GM19328 (cell line): ENCODE measurements around the gene PRPF40B.
A peak's percentile ranks its signal among the peaks of the same experiment; 100 is the strongest.
"Not testable (repeated sequence)": the region's sequence is repeated elsewhere in the genome, so short reads cannot be mapped to it uniquely, and the experiment has no call there.

Experiments used
- ATAC-seq: cut with Tn5 transposase; IDR thresholded peaks from one replicate; pipeline ENCODE4 v1.9.1; 2021; ENCODE audit warnings: mild to moderate bottlenecking, moderate library complexity; ENCODE audit not compliant: unreplicated experiment

Gene PRPF40B

DNA sequence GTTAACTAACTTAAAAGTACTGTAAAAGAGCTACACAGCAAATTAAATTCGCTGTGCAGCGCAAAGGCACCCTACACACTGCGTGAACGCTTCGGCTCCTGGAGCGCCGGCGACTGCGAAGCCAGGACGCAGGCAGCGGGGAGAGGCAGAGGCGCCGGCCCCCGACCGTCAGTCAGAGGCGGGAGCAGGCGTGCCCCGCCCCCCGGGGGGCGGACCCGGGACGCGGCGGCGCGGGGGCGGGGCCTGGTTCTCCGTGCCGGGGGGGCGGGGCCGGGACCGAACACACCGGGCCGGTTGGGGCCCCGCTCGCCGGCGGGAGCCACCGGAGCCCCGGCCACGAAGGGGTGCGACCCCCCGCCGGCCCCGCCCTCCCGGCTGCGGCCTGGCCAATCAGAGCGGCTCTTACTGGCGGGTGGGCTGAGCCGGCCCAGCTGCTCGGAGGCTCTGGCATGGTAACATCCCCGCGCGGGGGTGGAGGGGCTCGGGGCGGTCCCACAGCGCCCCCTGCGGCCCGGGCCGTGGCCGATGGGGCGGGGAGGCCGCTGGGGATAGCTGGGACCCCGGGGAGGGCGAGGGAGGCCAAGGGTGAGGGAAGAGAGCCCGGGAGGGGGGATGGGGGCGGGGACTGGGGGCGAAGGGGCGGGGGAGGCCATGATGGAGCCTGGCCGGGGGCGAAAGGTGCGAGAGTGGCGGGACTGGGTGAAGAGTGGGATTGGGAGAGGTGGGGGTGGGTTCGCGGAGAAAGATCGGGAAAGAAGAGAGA lies at the start of gene PRPF40B:
Gene PRPF40B (plus strand): TSS at position 420 of the 763 bp plus-strand sequence. CDS start 30 bp downstream, at position 450.
- peak; percentile 66 for ATAC-seq

DNA sequence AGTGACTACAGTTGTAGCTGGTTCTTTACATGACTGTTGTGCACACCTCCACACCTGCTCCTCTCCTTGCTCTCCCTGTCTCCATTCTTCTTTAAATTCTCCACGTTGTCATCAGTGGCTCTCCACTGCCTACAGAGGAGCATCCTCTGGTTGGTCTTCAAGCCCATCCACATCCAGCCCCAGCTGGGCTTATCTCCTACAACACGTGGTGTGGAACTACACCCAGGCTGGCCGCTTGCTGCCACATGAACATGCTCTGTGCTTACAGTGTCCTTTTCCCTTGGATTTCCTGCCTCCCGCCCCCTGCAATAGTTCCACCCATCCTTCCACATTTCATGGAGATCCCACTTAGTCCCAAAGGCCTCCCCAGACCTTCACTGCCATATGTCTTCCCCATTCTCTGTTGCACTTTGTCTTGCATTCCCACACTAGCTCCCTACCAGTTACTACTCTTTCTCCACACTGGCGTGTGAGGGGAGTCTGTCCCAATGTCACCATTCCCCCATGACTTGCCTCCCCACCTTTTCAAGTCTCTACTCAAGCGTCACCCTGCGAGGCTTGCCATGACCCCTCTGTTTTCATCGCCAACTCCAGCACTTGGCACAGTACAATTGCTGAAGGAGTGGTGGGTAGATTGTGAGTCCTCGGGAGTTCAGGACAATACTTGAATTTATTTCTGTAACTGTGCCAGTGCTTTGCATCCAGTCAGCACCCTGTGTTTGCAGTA lies 45.6 kb upstream of the PRPF40B start:
- no peak for ATAC-seq

- no peak for ATAC-seq
Observed at GRCh38 chr12:49578471-49579112, 44.8 kb upstream of the PRPF40B start.

GRCh38 chr12:49580572-49581535 lies 42.5 kb upstream of the PRPF40B start:
- no peak for ATAC-seq

- no peak for ATAC-seq
Observed at GRCh38 chr12:49582201-49582600, 41.2 kb upstream of the PRPF40B start.

DNA sequence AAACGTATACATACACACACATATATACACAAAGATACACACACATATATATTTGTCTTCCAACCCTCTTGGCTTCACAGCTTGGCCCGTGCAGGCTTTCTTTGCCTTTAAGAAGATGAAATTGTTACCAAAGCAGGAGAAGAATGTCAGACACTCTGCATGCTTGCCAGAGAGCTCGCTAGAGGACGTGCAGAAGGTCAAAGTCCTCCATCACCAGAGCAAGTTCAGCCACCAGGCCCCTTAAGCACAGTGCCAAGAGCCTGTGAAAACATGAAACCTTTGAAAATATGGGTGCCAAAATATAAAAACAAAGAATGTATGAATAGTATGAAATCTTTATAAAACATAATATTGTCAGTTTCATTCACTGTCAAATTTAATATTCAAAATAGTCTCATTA lies 40.5 kb upstream of the PRPF40B start:
- no peak for ATAC-seq

DNA sequence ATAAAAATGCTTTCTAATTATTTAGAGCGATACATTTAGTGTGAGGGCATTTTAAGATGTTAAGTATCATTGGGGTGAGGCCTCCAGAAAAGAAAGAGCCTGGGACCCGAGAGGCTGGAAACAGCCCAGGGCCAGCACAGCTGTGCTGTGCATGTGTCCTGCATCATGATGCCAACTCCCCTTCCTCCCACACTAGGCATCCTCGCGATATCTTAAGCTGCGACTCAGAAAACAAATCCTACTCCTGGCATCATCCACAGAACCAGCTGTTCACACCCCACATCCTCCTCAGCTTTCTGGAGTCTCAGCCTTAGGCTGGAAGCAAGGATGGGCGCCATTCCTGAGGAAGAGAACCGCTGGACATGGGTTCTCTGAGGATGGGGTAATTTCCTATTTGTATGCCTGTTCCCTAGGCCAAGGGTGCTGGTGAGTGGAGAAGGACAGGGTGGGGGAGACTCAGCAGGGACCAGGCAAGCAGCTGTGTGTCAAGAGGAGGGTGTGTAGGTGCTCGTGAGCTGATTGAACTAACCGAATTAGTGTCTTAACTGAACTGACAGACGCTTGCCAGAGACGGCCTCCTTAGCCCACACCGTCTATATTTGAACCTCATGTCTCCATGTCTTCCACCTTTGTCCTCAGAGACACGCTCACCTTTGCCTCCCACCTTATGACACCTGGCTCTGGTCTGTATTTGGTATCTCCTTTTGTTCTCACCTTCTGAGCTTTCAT lies 39.8 kb upstream of the PRPF40B start:
- ATAC-seq, result no peak

- no peak for ATAC-seq
Observed at GRCh38 chr12:49584591-49584990, 38.8 kb upstream of the PRPF40B start.

DNA sequence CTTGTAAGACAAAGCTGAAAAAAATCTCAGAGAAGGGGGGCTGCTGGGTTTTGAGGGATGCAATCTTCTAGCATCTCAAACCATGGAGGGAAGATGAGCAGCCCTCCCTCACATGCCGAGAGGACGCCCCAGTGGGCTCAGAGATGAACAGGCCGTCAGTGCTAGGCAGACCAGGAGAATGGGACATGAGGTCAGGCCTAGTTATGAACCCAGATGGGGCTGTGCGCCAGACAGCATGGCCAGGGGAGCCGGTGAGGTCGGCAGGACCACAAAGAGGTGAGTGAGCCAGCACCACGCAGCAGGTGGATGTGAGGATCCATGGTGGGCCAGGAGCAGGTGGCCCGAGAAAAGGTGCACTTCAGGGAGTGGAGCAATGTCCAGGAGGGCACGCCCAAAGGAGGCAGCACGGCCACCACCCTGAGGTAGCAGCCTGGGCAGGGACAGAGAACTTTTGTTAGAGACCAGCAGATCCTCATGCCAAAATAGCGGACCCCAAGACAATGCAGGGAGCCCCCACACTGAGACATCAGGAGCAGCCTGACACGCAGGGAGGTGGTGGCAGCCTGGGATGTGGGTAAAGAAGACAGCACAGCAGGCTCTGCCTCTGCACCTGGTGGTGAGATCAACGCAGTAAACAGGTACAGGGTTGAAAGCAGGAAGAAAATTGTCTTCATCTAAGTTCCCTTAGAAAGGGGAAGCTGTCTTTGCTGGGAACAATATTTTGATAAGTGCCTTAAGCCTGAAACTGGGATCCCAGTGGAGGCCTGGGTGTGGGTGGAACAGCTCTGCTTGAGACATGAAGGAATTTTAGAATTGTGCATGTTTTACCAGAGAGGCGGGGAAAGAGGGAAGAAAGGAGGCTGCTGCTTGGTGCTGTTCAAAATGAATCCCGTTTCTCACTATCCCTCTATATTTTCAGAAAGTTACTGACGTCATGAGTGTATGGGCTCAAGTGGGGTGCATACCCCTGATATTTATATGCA lies 37.6 kb upstream of the PRPF40B start:
- no peak for ATAC-seq

- no peak for ATAC-seq
Observed at GRCh38 chr12:49587174-49587908, 36.0 kb upstream of the PRPF40B start.

DNA sequence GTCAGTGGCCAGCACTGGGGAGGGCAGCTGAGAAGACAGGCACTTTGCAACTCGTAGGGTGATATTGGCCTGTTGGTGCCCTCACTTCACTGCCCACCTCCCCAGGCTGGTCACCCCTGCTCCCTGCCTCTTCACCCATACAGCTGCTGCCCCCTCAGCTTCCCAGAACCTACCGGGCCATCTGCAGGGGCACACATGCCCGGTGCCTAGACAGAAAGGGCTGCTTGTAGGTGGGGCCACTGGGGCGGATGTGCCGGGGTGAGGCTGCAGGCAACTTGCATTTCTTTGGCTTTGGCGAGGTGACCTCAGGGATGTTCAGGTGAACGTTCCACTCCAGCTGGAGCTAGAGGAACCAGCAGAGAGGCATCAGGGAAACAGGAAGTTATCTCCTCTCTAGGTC lies 35.1 kb upstream of the PRPF40B start:
- no peak for ATAC-seq

DNA sequence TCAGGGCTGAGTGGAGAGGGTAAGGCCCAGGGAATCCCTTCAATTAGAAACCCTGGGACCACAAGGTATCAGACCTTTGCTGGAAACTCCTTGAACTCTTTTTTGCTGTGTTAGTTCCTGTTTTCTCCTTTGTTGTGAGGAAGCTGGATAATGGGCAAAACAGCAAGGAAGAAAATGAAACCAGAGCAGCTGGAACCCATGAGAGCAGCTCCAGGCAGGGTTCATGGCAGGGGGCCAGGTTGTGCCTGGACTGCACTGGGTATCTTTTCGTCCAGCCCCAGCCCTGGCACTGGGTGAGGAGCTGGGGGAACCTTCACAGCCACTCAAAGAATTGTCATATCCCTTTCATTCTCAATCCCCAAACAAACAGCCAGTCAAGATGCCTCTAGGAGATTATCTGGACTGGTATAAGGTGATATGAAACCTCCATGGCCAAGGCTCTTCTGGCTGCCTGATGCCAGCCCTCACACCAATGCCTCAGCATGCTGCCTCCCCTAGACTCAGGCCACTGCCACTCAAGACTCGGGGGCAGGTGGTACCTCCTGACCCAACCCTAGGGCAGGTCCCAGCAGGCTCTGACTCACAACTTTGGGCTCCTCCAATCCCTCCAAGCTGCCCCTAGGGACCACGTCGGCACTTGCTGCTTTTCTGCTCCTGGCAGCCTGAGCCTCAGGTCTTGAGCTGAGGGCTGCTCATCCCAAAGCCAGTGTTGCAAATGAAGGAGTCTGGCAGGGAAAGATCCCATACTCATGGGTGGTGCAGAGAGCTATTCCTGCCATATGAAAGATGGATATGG lies 34.4 kb upstream of the PRPF40B start:
- no peak for ATAC-seq

DNA sequence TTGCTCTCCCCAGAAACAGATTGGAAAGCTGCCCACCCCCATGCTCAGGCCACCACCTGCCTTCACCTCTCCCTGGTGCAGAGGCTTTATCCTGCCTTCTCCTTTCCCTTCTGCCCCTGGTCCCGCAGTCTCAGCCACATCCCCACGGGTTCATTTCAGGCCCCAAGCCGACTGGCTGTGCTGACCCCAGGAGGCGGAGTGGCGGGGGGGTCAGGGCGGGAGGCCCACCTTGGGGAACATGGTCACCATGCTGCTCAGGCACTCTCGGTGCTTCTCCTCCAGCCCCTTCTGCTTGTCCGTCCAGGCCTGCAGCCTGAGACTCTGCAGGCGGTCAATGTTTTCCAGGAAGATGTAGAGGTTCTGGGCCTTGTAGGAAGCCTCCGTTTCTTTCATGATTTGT lies 24.8 kb upstream of the PRPF40B start:
- no peak for ATAC-seq

- ATAC-seq, result no peak
Observed at GRCh38 chr12:49599961-49600360, 23.4 kb upstream of the PRPF40B start.

DNA sequence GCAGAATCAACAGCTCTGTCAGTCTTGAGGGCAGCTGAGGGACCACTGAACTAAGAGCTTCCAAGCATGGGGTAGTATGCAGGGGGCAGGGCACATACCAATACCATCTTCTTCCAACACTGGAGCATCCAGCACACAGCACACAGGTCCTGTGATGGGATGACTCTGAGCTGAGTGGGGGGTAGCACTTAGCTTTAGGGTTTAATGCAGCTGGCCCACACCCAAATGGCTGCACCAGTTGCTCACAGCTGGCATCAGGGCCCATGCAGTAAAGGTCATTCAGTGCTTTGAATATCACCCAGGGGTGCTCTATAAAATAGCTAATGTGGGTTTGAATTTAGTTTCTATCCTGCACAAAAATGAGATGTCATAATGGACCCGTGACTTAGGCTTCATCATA lies 19.6 kb upstream of the PRPF40B start:
- ATAC-seq, result no peak

DNA sequence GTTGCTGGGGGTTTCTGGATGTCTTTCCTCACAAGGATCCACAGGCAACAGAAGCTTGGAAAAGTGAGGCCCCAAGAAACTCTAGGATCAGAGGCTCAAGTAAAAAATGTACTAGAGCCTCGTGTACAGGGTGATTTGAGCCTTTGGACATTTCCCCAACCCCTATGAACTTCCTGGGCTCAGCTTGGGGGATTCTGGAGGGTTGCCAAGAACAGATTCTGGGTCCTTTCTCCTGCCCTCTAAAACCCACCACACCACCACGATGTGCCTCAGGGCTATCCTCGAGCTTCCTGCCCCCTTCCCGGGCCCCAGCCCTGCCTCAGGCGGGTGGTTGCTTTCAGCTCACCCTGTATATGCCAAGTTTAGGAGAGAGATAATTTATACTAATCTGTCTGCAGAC lies 18.5 kb upstream of the PRPF40B start:
- ATAC-seq, result no peak

DNA sequence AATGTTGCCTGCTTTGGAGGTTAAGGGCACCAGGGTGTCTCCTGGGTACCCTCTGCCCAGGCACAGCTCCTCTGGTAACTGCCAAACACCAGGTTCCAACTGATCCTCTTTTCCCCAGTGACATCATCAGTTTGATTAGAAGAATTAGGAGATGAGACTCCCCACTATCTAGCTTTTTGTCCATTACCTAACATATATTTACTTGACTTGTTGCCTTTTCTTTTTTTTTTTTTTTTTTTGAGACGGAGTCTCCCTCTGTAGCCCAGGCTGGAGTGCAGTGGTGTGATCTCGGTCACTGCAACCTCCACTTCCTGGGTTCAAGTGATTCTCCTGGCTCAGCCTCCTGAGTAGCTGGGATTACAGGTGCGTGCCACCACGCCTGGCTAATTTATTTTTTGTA lies 17.8 kb upstream of the PRPF40B start, which contains the start of gene FAM186B:
Gene FAM186B (minus strand): TSS at position 101 of the 400 bp plus-strand sequence. CDS start 162 bp downstream, outside the sequence.
- not testable (repeated sequence) for ATAC-seq
